ENCODE measurements around the gene RAB33B. TPM values are rescaled to one million over a fixed set of nuclear protein-coding genes. Genes with fewer than 3 reads are reported as not detected.
A peak's percentile ranks its signal among the peaks of the same experiment; 100 is the strongest.

The RAB33B gene
- total and polyA plus RNA-seq, 4 donors: 7.2 to 38.9 (median 8.6) TPM

- DNase-seq (ENCODE audit: low spot score): no peak
- Histone ChIP-seq H3K36me3 (ENCODE audit: control insufficient read depth in 4 of 4, insufficient read depth in 3 of 4, low read depth in 1 of 4, low read length in 3 of 4) (no peaks in the 10 kb centered on the region), H3K27me3 (ENCODE audit: control insufficient read depth in 4 of 4, insufficient read depth in 4 of 4, low read length in 3 of 4) (no peaks in the 10 kb centered on the region), H3K4me1 (ENCODE audit: control insufficient read depth in 4 of 4, insufficient read depth in 4 of 4, low read length in 3 of 4) (peaks cover 3 to 49% (median 29%) of the 10 kb centered on the region in 4 donors), H3K9me3 (ENCODE audit: control insufficient read depth in 4 of 4, low read length in 3 of 4) (no peaks in the 10 kb centered on the region), H3K9ac (ENCODE audit: low read depth in 1 of 2, low read length in 2 of 2) (peak overlapping the region; percentile 91 to 94), H3K4me3 (ENCODE audit: low read depth in 1 of 3, low read length in 3 of 3) (peak overlapping the region; percentile 75 to 99 (median 92)), H3K27ac (ENCODE audit: low read depth in 1 of 2, low read length in 2 of 2) (peak overlapping the region; percentile 97)
- 18% methylated on average over 6 of the region's 6 CpGs for WGBS
- TF ChIP-seq ATF3 (IDR thresholded peaks at IDR 0.05): no peak
- TF ChIP-seq ZBTB33 (IDR thresholded peaks at IDR 0.05): no peak
- no peak for TF ChIP-seq JUND (IDR thresholded peaks at IDR 0.05)
- TF ChIP-seq GABPA (IDR thresholded peaks at IDR 0.05 in 1 of 2, conservative IDR thresholded peaks at IDR 0.05 in 1 of 2): no peak
- no peak for TF ChIP-seq NR2F2 (IDR thresholded peaks at IDR 0.05)
- TF ChIP-seq YY1 (IDR thresholded peaks at IDR 0.05): no peak
- TF ChIP-seq HNF4A (conservative IDR thresholded peaks at IDR 0.05): no peak
- no peak for TF ChIP-seq HNF4G (IDR thresholded peaks at IDR 0.05)
- TF ChIP-seq FOXA2 (IDR thresholded peaks at IDR 0.05): no peak
- TF ChIP-seq REST (IDR thresholded peaks at IDR 0.05): no peak
- no peak for TF ChIP-seq TAF1 (conservative IDR thresholded peaks at IDR 0.05)
- TF ChIP-seq EGR1 (IDR thresholded peaks at IDR 0.05; ENCODE audit: low read depth in 2 of 2): no peak
- no peak for TF ChIP-seq MAX (IDR thresholded peaks at IDR 0.05)
Measured at GRCh38 chr4:139455126-139455538, 1.2 kb downstream of the RAB33B start.

GRCh38 chr4:139457318-139457717, 3.4 kb downstream of the RAB33B start:
- H3K4me3 ChIP-seq (ENCODE audit: low read depth in 1 of 3, low read length in 3 of 3): peak overlapping the region in 2 of 3 donors; percentile 14 to 92
- H3K9ac ChIP-seq (ENCODE audit: low read depth in 1 of 2, low read length in 2 of 2): peak overlapping the region; percentile 86 to 94
- peak; percentile 94 for TF ChIP-seq YY1 (IDR thresholded peaks at IDR 0.05)
- TF ChIP-seq HNF4A (conservative IDR thresholded peaks at IDR 0.05): peak; percentile 44 to 64
- TF ChIP-seq REST (IDR thresholded peaks at IDR 0.05): peak; percentile 47
- no peak for TF ChIP-seq FOXA2 (IDR thresholded peaks at IDR 0.05)
- no peak for TF ChIP-seq HNF4G (IDR thresholded peaks at IDR 0.05)
- TF ChIP-seq MAX (IDR thresholded peaks at IDR 0.05): peak; percentile 18
- peak; percentile 61 for TF ChIP-seq SP1 (IDR thresholded peaks at IDR 0.05)
- no peak for TF ChIP-seq FOXA1 (IDR thresholded peaks at IDR 0.05)
- peak in 1 of 2 donors; percentile 30 for TF ChIP-seq EGR1 (IDR thresholded peaks at IDR 0.05; ENCODE audit: low read depth in 2 of 2)
- TF ChIP-seq TAF1 (conservative IDR thresholded peaks at IDR 0.05): peak; percentile 58
- TF ChIP-seq RAD21 (IDR thresholded peaks at IDR 0.05): peak; percentile 69 to 71
- peak in 1 of 2 donors; percentile 43 for TF ChIP-seq JUND (IDR thresholded peaks at IDR 0.05)
- no peak for TF ChIP-seq GABPA (IDR thresholded peaks at IDR 0.05 in 1 of 2, conservative IDR thresholded peaks at IDR 0.05 in 1 of 2)
- TF ChIP-seq ZBTB33 (IDR thresholded peaks at IDR 0.05): peak; percentile 47
- peak in 1 of 2 donors; percentile 70 for TF ChIP-seq RXRA (IDR thresholded peaks at IDR 0.05)
- TF ChIP-seq ATF3 (IDR thresholded peaks at IDR 0.05): no peak
- DNase-seq (ENCODE audit: low spot score): no peak
- 31% methylated on average over 4 of the region's 4 CpGs for WGBS
- H3K27me3 ChIP-seq (ENCODE audit: control insufficient read depth in 4 of 4, insufficient read depth in 4 of 4, low read length in 3 of 4): no peaks in the 10 kb centered on the region
- peak overlapping the region; percentile 97 for H3K27ac ChIP-seq (ENCODE audit: low read depth in 1 of 2, low read length in 2 of 2)
- H3K36me3 ChIP-seq (ENCODE audit: control insufficient read depth in 4 of 4, insufficient read depth in 3 of 4, low read depth in 1 of 4, low read length in 3 of 4): peaks cover 0 to 3% (median under 1%) of the 10 kb centered on the region in 4 donors
- peaks cover 4 to 49% (median 24%) of the 10 kb centered on the region in 4 donors for H3K4me1 ChIP-seq (ENCODE audit: control insufficient read depth in 4 of 4, insufficient read depth in 4 of 4, low read length in 3 of 4)
- H3K9me3 ChIP-seq (ENCODE audit: control insufficient read depth in 4 of 4, low read length in 3 of 4): no peaks in the 10 kb centered on the region

All from liver (tissue), 9 donors.